ENCODE results near the gene ACER3.
"Not testable (repeated sequence)": the region's sequence is repeated elsewhere in the genome, so short reads cannot be mapped to it uniquely, and the experiment has no call there.

GRCh38 chr11:77061258-77061657, 200.5 kb downstream of the ACER3 start:
- TF ChIP-seq CTCF (IDR thresholded peaks at IDR 0.05 in 4 of 5, conservative IDR thresholded peaks at IDR 0.05 in 1 of 5); POLR2A (IDR thresholded peaks at IDR 0.05): not testable (repeated sequence)
